Fibroblast of mammary gland (primary cell): ENCODE results near the gene COL2A1.

Experiments
- DNase-seq: peaks from one replicate; pipeline ENCODE4 v3.0.0-alpha.2; 2010; ENCODE audit warnings: low read depth
- H3K4me3 ChIP-seq: 2 replicates; pipeline ENCODE4 v1.5.1; 2011; ENCODE audit warnings: low read depth, mild to moderate bottlenecking, low read length, moderate library complexity; ENCODE audit not compliant: control insufficient read depth
- CTCF ChIP-seq: conservative IDR thresholded peaks from 2 replicates; pipeline ENCODE4 v1.5.1; 2011; ENCODE audit warnings: low read depth, low read length, inconsistent platforms; ENCODE audit not compliant: control insufficient read depth, insufficient read depth

Gene COL2A1

GRCh38 chr12:47954058-47954457 is 50.2 kb downstream of the COL2A1 start:
- no peak for TF ChIP-seq CTCF
- DNase-seq: no peak
- no peak overlapping the region for H3K4me3 ChIP-seq

GRCh38 chr12:47950856-47951468 is 53.3 kb downstream of the COL2A1 start:
- no peak for TF ChIP-seq CTCF
- no peak overlapping the region for H3K4me3 ChIP-seq
- DNase-seq: no peak

- peak; percentile 77 for DNase-seq
- peak; percentile 95 for TF ChIP-seq CTCF
- no peak overlapping the region for H3K4me3 ChIP-seq
These were observed 54.6 kb downstream of the COL2A1 start for GRCh38 chr12:47949441-47950341.

GRCh38 chr12:47947341-47947740 is 56.9 kb downstream of the COL2A1 start:
- no peak for TF ChIP-seq CTCF
- H3K4me3 ChIP-seq: no peak overlapping the region
- DNase-seq: no peak

- no peak overlapping the region for H3K4me3 ChIP-seq
- no peak for TF ChIP-seq CTCF
- DNase-seq: peak; percentile 33
These were observed 57.6 kb downstream of the COL2A1 start for GRCh38 chr12:47946413-47947323.

- no peak for DNase-seq
- TF ChIP-seq CTCF: no peak
- no peak overlapping the region for H3K4me3 ChIP-seq
These were observed 58.9 kb downstream of the COL2A1 start for GRCh38 chr12:47945341-47945728.
